B cell (primary cell): ENCODE data around the gene TMBIM6. TPM values are rescaled to one million over a fixed set of nuclear protein-coding genes. Genes with fewer than 3 reads are reported as not detected.

Source experiments
- ATAC-seq: fragments of 200-7000 bp; cut with Tn5 transposase; one replicate; pipeline ENCODE4 v1.10.0; 2021; ENCODE audit warnings: low read depth, mild to moderate bottlenecking, moderate number of reproducible peaks, moderate library complexity
- CTCF ChIA-PET: fragments of 350-600 bp; sonication (Branson Sonifier 250); formaldehyde crosslinking; loops from one replicate; lab custom pipeline; 2021; ENCODE audit warnings: antibody characterized with exemption, inconsistent platforms; lab: Charles Lee
- POLR2A ChIA-PET: fragments of 350-600 bp; sonication (Branson Sonifier 250); formaldehyde crosslinking; loops from one replicate; lab custom pipeline; 2021; ENCODE audit warnings: antibody characterized with exemption; lab: Charles Lee
- DNase-seq: peaks from one replicate; pipeline ENCODE4 v3.0.0; 2013
- H2AFZ ChIP-seq: 2 replicates; pipeline ENCODE4 v1.6.1; 2012; ENCODE audit warnings: mild to moderate bottlenecking, low read depth, low read length; ENCODE audit not compliant: insufficient read depth, poor library complexity, severe bottlenecking
- H3K27ac ChIP-seq, 2 donors: 1 replicate in 1 of 2; 2 replicates in 1 of 2; pipeline ENCODE4 v1.5.1; 2012 to 2013; ENCODE audit warnings: low read length in 2 of 2, mild to moderate bottlenecking in 2 of 2, moderate library complexity in 1 of 2
- H3K27me3 ChIP-seq, 4 experiments: fragments of 200-600 bp in 1 of 4; sonication (generic) in 1 of 4; replicated peaks in 1 of 4; 1 replicate in 2 of 4; 2 replicates in 2 of 4; pipeline versions ENCODE4 v1.6.1 to v1.7.0; 2013 to 2016; ENCODE audit warnings: low read length in 3 of 4, mild to moderate bottlenecking in 2 of 4, mixed read lengths in 1 of 4, moderate library complexity in 1 of 4; ENCODE audit not compliant: insufficient read depth in 4 of 4, control insufficient read depth in 3 of 4; ENCODE audit errors: control extremely low read depth in 1 of 4
- H3K36me3 ChIP-seq, 2 experiments: replicated peaks in 1 of 2; 1 replicate in 1 of 2; 2 replicates in 1 of 2; pipeline versions ENCODE4 v1.6.1 to v1.7.1; 2013; ENCODE audit warnings: low read length in 1 of 2; ENCODE audit not compliant: insufficient read depth in 2 of 2, control insufficient read depth in 1 of 2; ENCODE audit errors: control extremely low read depth in 1 of 2, extremely low read depth in 1 of 2
- H3K4me1 ChIP-seq, 2 donors: fragments of 200-600 bp in 1 of 2; sonication (generic) in 1 of 2; 1 replicate in 1 of 2; 2 replicates in 1 of 2; pipeline versions ENCODE4 v1.5.1 to v1.6.1; 2013 to 2017; ENCODE audit warnings: low read length in 2 of 2; ENCODE audit not compliant: control insufficient read depth in 2 of 2, insufficient read depth in 2 of 2
- H3K4me2 ChIP-seq: replicated peaks from 2 replicates; pipeline ENCODE3; 2012; ENCODE audit warnings: mild to moderate bottlenecking, low read depth, low read length; ENCODE audit not compliant: poor library complexity, severe bottlenecking
- H3K4me3 ChIP-seq, 5 experiments: fragments of 200-600 bp in 1 of 5; sonication (generic) in 1 of 5; 1 replicate in 3 of 5; 2 replicates in 2 of 5; pipeline versions ENCODE4 v1.5.1 to v1.7.0; 2011 to 2016; ENCODE audit warnings: low read length in 4 of 5, mild to moderate bottlenecking in 4 of 5, low read depth in 2 of 5, control low read depth in 1 of 5, moderate library complexity in 1 of 5; ENCODE audit not compliant: insufficient read depth in 1 of 5; ENCODE audit errors: control extremely low read depth in 1 of 5, extremely low read depth in 1 of 5
- H3K79me2 ChIP-seq: fragments of 200-600 bp; sonication (generic); one replicate; pipeline ENCODE4 v1.6.0; 2016; ENCODE audit warnings: low read length; ENCODE audit not compliant: control insufficient read depth, insufficient read depth
- H3K9ac ChIP-seq: fragments of 200-600 bp; sonication (generic); 2 replicates; pipeline ENCODE4 v1.6.1; 2017; ENCODE audit warnings: mild to moderate bottlenecking, low read length, moderate library complexity
- H3K9me3 ChIP-seq, 3 donors: one replicate each; pipeline versions ENCODE4 v1.6.1 to v1.7.1; 2013; ENCODE audit warnings: low read length in 2 of 3; ENCODE audit not compliant: control insufficient read depth in 2 of 3, insufficient read depth in 1 of 3; ENCODE audit errors: control extremely low read depth in 1 of 3
- H4K20me1 ChIP-seq: 2 replicates; pipeline ENCODE4 v1.6.0; 2012; ENCODE audit warnings: mild to moderate bottlenecking, low read length; ENCODE audit not compliant: insufficient read depth, control insufficient read depth, poor library complexity, severe bottlenecking
- H3K27ac Mint-ChIP-seq: one replicate; pipeline ENCODE4 v1.8.0; 2021; ENCODE audit warnings: mixed read lengths
- H3K27me3 Mint-ChIP-seq: one replicate; pipeline ENCODE4 v1.8.0; 2021; ENCODE audit warnings: mixed read lengths
- H3K4me1 Mint-ChIP-seq: one replicate; pipeline ENCODE4 v1.8.0; 2021; ENCODE audit warnings: mixed read lengths
- H3K4me3 Mint-ChIP-seq: one replicate; pipeline ENCODE4 v1.8.0; 2021; ENCODE audit warnings: mixed read lengths
- H3K9me3 Mint-ChIP-seq: one replicate; pipeline ENCODE4 v1.8.0; 2022; ENCODE audit warnings: mixed read lengths; ENCODE audit not compliant: insufficient read depth
- CTCF ChIP-seq: fragments of 200-600 bp; IDR thresholded peaks from one replicate; pipeline ENCODE4 v1.8.0; 2022; ENCODE audit warnings: antibody characterized with exemption, mild to moderate bottlenecking
- EZH2 ChIP-seq: IDR thresholded peaks from 2 replicates; pipeline ENCODE4 v1.6.1; 2012; ENCODE audit warnings: borderline replicate concordance, low read depth, mild to moderate bottlenecking, moderate library complexity, low read length; ENCODE audit not compliant: insufficient read depth, poor library complexity, severe bottlenecking
- WGBS: methylation state at CpG from one replicate; pipeline ENCODE4 v1.1.5; 2013; ENCODE audit warnings: missing lambda C conversion rate; ENCODE audit not compliant: insufficient coverage; 5-methylcytosine and 5-hydroxymethylcytosine counted together
- intact Hi-C: fragments of 100-400 bp; cut with micrococcal nuclease; formaldehyde crosslinking; loops from one replicate; pipeline ENCODE4 v1.10.0; 2022
- polyA plus RNA-seq: library from polyadenylated mRNA; depleted of rRNA; stranded (reverse); fragments of >200 nt; gene quantifications from 2 replicates; pipeline ENCODE4 v1.2.3, GENCODE V29; 2012
- total RNA-seq, 2 donors: library from RNA; stranded (reverse); fragments of 120-200 nt in 1 of 2; gene quantifications; 1 replicate in 1 of 2; 2 replicates in 1 of 2; pipeline versions ENCODE4 v1.2.3 to v1.2.4, GENCODE V29; 2013 to 2022

The TMBIM6 gene
- total and polyA plus RNA-seq, 2 donors (not counting 1 experiment from before 2014, with no cell fraction given) = 178 to 336 TPM

GRCh38 chr12:49777800-49778748, 36.7 kb downstream of the TMBIM6 start:
- no peak overlapping the region for H3K4me3 ChIP-seq
- no peaks in the 10 kb centered on the region for H3K36me3 ChIP-seq
- H3K4me2 ChIP-seq = no peak overlapping the region
- Mint-ChIP-seq H3K4me1 (peaks cover 11% of the 10 kb centered on the region), H3K27ac (no peak overlapping the region), H3K4me3 (no peak overlapping the region), H3K27me3 (peaks cover 27% of the 10 kb centered on the region), H3K9me3 (no peaks in the 10 kb centered on the region)
- peak overlapping the region; percentile 43 for H2AFZ ChIP-seq
- CTCF ChIA-PET = interaction anchor here (0.6 to 4.7 kb wide), 36 partner anchors 7 to 420 kb away, joined by 3 to 43 read pairs (median 5); partner anchors contain the start of genes BCDIN3D, NCKAP5L and TMBIM6
- DNase-seq = peak; percentile 75
- TF ChIP-seq CTCF (peak; percentile 83), EZH2 (no peak)
- peaks cover 0 to 10% of the 10 kb centered on the region in 2 donors for H3K4me1 ChIP-seq
- WGBS = 57% methylated on average over 11 of the region's 19 CpGs
- H4K20me1 ChIP-seq = no peaks in the 10 kb centered on the region
- intact Hi-C loops = loop anchor here (1.0 kb wide), 3 partner anchors 37 to 134 kb away; partner anchors contain the start of gene TMBIM6
- no peak overlapping the region for H3K9ac ChIP-seq
- POLR2A ChIA-PET = interaction anchor here (1.0 to 1.2 kb wide), 3 partner anchors 37 to 153 kb away, joined by 4 to 9 read pairs (median 8); partner anchors contain the start of gene TMBIM6
- ATAC-seq = peak; percentile 76
- no peaks in the 10 kb centered on the region for H3K79me2 ChIP-seq
- peaks cover 0 to 19% (median 5%) of the 10 kb centered on the region in 4 experiments for H3K27me3 ChIP-seq
- H3K27ac ChIP-seq = no peak overlapping the region
- peaks cover 0 to 3% (median 0%) of the 10 kb centered on the region in 3 donors for H3K9me3 ChIP-seq
